HG03460 (cell line): ENCODE data around the gene TEX29.

Source experiments
- ATAC-seq: cut with Tn5 transposase; IDR thresholded peaks from one replicate; pipeline ENCODE4 v1.9.1; 2021; ENCODE audit not compliant: unreplicated experiment

The TEX29 gene

DNA sequence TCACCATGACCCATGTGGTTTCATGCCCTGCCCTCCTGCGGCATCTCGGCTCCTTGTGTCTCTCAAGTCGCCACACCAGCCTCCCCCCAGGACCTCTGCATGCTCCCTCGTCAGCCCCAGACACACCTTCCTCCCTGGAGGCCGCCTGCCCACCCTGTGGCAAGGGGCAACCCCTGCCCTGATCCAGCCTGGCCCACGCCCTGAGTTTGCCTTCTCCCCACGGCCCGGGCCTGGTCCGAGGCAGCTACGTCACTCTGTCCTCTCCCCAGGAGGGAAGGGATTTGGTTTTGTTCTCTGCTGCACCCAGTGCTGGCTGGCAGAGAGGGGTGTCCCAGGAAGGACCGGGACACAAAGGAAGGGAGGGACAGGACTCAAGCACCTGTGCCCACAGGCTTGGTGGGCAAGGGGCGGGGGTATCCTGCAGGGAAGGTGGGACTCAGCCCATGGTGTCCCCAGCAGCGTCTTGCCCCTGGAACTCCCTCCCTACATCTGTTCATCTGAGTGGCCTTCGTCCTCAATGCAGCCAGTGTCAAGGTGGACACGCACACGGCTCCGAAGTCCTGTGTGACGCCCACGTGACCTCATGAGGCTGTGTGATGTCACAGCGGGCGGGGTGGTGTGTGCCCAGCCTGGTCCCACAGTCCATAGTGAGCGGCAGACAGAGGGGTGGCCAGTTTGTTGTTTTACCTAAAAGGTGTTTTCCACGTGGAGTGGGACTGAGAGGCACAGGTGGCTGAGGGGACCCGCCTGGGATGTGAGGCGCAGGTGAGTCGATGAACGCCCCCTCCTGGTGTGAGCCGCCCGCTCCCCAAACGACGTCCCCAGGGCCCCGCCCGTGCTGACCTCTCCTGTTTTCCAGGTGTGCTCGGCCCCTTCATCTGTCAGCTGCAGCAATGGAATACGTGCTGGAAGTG lies at the start of gene TEX29:
TSS of gene TEX29 (plus strand) at position 645 of the 914 bp plus-strand sequence. CDS start at position 894, 249 bp downstream.
- ATAC-seq, result no peak

GRCh38 chr13:111270765-111271698 lies 49.4 kb upstream of the TEX29 start:
- ATAC-seq, result no peak

- no peak for ATAC-seq
Measured at GRCh38 chr13:111272117-111272516, 48.3 kb upstream of the TEX29 start.

GRCh38 chr13:111275382-111275781 lies 45.1 kb upstream of the TEX29 start:
- ATAC-seq, result no peak

DNA sequence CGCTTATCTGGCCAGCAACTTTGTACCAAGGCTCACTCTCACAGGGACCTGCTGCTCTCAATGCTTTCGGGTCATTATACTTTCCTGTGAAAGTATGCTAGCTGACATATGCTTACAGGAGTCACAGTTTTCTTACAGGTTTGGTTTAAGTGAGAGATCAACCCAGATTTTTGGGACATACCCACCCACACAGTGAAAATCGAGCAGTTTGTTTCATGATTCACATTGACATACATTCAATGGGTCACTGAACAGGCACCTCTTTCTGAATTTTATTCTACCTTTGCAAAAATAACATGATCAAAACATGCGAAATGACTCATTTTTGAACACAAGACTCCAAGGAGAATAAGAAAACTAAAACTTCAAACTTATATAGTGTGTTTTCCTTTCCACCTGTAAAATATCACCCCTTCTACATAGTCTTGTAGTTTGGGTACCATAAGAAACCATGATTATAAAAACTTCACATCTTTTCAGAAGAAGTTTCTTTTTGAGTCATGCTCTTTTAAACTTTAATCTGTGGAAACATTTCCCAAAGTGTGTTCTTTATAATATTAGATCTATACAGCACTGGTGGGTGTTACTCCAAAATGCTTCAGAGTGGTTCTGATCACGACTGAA lies 44.3 kb upstream of the TEX29 start:
- ATAC-seq, result no peak

GRCh38 chr13:111278258-111278657 lies 42.2 kb upstream of the TEX29 start:
- no peak for ATAC-seq

DNA sequence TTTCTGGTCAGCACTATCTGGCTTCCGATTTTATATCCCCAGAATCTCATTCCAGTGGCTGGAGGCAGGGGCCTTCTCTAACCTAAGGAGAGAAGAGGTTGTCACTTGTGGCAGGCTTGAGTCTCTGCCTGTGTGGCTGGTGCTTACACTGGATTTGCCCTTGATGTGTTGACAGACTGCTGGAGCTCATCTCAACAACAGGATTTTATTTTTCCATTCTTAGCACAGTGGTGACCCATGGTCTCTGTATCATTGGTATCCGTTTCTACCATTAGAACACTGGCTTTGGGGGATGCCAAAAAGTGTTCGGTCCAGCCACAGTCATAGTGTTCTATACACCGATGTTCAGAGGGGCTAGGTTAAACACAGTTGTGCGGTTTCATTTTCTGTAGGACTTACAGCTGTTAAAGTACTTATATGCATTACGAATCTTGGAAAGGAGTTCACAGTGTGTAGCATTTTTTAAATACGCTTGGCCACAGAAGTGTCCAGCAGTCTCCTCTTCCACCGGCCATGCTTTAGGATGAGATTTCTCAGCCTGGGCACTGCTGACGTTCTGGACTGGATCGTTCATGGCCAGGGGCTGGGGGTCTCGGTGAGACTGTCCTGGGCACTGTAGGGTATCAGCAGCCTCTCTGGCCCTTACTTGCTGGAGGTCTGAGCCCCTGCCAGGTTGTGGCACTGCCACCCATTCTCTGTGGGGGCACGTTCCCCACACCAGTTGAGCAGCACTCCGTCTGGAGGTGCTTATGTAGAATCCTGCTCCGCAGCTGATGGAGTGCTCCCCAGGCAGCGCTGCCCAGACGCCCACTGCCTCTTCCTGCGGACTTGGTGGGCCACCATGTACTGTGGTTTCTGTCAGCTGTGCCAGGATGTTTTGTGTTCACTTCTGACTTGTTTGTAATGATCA lies 41.4 kb upstream of the TEX29 start:
- ATAC-seq, result no peak

GRCh38 chr13:111280226-111280625 lies 40.2 kb upstream of the TEX29 start:
- no peak for ATAC-seq

DNA sequence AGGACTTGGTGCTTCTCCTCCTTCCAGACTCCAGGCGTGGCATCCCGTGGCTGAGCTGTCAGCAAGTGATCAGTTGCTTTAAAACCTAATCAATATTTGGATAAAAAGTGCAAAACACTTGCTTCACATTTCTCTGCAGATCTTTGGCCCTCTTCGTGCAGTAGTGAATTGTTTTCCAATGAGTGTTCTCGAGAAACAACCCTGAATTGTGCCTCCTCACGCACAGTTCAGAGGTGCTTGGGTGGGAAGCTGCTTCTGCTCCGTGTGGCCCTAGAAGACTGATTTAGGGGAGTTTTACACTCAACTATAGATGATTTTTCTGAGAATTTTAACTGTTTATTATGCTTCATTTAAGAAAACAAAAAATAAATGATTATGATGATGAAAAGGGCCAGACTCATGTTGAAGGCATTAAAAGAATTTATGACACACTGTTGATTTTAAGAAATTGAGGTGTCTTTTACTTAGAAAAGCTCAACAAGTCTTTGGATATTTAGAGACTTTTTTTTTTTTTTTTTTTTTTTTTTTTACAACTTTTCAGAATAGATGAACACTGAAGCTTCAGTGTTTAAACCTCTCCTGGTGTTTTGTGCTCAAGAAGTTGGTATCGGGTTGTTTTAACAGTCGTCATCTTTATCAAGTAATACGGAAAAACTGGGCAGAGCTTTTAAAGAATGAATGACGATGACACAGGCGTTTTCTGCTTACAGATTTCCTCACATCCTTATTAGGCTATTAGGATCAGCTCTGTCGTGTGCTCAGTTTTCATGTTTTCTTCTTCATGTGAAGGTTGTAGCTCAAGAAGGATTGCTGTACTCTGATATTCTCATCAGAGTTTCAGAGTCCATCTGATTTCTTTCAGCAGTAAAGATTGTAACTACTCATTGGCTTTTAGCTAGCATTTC lies 39.5 kb upstream of the TEX29 start:
- no peak for ATAC-seq

GRCh38 chr13:111281751-111282311 lies 38.6 kb upstream of the TEX29 start:
- no peak for ATAC-seq

GRCh38 chr13:111282425-111282824 lies 38.0 kb upstream of the TEX29 start:
- ATAC-seq, result no peak

GRCh38 chr13:111282997-111283396 lies 37.4 kb upstream of the TEX29 start:
- no peak for ATAC-seq

DNA sequence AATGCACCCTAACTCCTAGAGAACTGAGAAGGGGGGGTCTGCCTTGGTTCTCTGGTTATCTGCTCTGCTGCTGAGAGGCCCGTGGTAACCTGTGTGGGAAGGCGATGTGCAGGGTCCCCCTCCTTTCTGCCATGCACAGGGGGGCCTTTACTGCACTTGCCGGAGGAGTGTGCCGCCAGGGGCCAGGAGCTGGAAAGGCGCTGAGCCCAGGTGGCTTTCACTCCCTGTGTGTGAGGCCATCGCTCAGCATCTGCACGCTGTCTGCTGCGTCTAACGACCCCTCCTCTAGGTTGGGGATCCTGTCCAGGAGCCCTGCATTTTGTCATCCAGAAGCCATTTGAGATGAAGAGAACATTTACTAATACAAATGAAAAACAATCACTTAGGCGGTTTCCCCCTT lies 37.0 kb upstream of the TEX29 start:
- ATAC-seq, result no peak

- no peak for ATAC-seq
Measured at GRCh38 chr13:111283991-111284390, 36.5 kb upstream of the TEX29 start.

DNA sequence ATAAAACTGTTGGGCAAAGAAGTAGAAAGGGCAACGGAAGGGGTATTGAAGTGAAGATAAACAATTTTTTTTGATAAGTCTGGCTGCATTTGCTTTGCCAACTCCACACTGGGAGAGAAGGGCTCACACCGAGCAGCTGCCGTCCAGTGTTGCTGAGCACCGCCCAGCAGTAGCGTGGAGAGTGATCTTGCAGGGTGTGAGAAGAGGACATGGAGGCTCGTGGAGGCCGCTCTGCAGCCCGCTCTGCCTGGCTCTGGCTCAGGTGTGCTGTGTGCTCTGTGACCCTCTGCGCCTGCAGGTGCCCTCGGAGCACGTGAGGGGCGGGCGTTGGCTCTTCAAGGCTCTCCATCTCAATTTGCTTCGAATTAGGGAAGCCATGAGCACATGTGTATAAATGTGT lies 35.9 kb upstream of the TEX29 start:
- no peak for ATAC-seq

- no peak for ATAC-seq
Measured at GRCh38 chr13:111286162-111286561, 34.3 kb upstream of the TEX29 start.

GRCh38 chr13:111286749-111287148 lies 33.7 kb upstream of the TEX29 start:
- ATAC-seq, result no peak

DNA sequence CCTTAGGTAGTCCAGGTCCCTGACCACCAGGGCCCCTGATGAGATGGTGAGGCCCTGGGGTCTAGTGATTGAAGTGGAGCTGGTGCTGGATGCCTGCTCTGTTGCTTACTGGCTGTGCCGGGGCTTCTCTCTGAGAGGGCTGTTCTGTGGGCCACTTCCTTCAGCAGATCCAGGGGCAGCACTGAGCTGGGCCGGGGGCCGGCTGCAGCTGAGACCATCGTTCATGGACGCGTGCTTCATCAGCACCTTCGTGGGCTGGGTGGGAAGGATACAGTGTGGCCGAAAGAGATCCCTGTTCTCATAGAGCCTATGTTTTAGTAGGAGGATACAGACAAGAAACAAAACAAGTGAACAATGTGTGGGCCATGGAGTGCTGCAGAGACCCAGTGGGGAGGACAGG lies 33.2 kb upstream of the TEX29 start:
- no peak for ATAC-seq

DNA sequence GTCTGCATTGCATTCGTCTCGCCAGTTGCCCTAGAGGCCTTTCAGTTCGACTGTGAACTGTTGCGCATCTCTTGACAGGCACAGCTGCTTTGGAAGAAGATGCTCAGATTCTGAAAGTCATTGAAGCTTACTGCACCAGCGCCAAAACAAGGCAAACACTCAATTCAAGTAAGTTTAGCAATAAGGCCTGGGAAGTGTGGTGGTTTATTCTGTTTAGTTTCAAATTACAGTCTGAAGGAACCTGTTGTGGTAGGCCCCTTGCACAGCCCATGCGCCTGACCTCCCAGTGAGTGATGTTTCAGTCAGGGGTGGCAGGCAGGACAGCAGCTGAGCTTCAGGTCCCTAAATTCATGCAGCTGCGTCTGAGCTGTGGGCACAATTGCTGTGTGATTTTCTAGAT lies 32.2 kb upstream of the TEX29 start:
- ATAC-seq, result no peak
